GM12865 (cell line): ENCODE results near the gene AGFG2.

Experiments
- DNase-seq: peaks from one replicate; pipeline ENCODE4 v3.0.0; 2010; ENCODE audit warnings: low read depth
- H3K4me3 ChIP-seq: 2 replicates; pipeline ENCODE4 v1.5.1; 2011; ENCODE audit warnings: mild to moderate bottlenecking, low read depth, low read length, control low read depth
- CTCF ChIP-seq: IDR thresholded peaks from 2 replicates; pipeline ENCODE4 v1.5.1; 2011; ENCODE audit warnings: low read length, control low read depth, low read depth, inconsistent platforms; ENCODE audit not compliant: insufficient read depth; ENCODE audit errors: missing control alignments

Gene AGFG2

DNA sequence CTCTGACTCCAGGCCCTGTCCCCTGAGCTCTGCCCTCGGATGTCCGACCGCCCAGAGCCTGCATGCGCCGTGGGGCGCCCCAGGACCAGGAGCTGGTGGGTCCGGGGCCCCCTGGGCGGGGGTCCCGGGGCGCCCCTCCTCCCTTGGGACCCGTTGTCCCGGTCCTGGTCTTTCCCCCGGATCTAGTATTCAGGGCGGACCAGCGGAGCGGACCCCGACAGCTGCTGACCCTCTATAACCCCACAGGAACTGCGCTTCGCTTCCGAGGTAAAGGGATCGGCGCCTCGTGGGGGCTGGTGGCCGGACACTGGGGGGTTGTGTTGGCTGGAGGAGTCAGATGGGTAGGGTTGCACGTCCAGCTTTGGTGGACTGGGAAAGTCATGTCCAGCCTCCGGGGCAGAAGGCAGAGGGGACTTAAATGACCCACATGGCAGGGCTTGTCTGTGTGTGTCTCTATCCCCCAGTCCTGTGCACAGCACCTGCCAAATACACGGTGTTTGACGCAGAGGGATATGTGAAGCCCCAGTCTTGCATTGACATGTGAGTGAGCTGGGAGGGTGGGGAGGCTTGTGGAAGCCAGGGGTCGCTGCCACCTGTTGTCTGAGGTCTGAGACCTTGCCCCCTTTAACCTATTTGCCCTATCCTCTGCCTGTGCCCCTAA, 73.9 kb downstream of the AGFG2 start:
- no peak for TF ChIP-seq CTCF
- DNase-seq: no peak
- peak overlapping the region; percentile 75 for H3K4me3 ChIP-seq

- H3K4me3 ChIP-seq: no peak overlapping the region
- TF ChIP-seq CTCF: no peak
- no peak for DNase-seq
Measured at GRCh38 chr7:100613412-100614175, 74.6 kb downstream of the AGFG2 start.

GRCh38 chr7:100614308-100614861, 75.4 kb downstream of the AGFG2 start:
- no peak for TF ChIP-seq CTCF
- H3K4me3 ChIP-seq: no peak overlapping the region
- DNase-seq: no peak
